ENCODE measurements around the gene CROCC.

The CROCC gene

DNA sequence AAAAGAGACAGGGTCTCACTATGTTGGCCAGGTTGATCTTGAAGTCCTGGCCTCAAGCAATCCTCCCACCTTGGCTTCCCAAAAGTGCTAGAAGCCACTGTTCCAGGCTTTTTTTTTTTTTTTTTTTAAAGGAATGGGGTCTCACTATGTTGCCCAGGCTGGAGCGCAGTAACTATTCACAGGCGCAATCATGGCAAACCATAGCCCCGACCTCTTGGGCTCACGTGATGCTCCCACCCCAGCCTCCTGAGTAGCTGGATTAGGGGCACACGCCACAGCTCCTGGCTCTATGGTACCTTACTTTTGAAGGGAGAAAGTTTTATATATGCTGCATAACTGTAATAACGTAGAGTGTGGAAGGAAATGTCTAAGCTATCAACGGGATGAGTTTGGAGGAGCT lies 95.7 kb downstream of the CROCC start:
- no peak for DNase-seq

GRCh38 chr1:17018849-17019248 lies 97.1 kb downstream of the CROCC start:
- no peak for DNase-seq

DNA sequence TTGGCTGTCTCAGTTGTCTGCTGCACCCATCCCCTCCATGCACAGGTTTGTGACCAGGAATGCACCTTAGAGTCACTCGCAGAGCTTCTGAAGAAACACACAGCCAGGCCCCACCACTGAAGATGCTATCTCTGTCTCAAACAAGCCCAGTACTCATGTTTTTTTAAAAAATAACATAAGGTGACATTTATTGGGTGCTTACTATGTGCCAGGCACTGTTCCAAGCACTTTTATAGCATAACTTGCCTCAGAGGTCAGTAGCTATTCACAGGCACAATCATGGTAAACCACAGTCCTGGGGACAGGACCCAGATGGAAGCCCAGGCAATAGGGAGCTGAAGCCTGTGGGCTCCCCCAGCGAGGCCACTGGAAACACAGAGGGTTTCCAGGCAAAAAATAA lies 98.8 kb downstream of the CROCC start:
- no peak for DNase-seq

DNA sequence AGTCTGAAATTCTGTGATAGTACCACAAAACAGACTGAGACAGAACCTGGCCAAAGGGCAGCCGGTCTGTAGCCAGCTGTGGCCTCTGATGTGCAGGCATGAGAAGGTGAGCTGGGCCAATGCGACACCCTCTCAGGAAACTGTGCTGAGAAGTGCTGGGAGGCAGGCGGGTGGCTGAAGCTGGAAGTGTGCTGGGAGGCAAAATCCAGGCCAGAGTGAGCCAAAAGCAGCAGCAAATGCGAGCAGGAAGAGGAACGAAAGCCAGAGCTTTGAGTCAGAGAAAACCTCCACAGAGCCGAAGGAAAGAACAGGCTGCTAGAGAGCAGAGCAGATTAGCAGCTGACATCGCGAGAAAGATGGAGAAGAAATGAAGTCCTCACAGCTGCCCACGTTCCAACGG lies 100.2 kb downstream of the CROCC start:
- DNase-seq, result no peak
